Endothelial cell of umbilical vein (primary cell): ENCODE results near the gene NEK7. TPM values are rescaled to one million over a fixed set of nuclear protein-coding genes. Genes with fewer than 3 reads are reported as not detected.

Experiments
- BruUV-seq: library from RNA; stranded (reverse); fragments of 400-500 nt; replicated peaks from 2 replicates; lab custom pipeline; 2021; lab: Mats Ljungman, UMichigan
- CTCF ChIA-PET: fragments of 300-600, 350-600 bp; sonication (Branson Sonifier 250); formaldehyde crosslinking; loops from one replicate; lab custom pipeline; 2021; ENCODE audit warnings: antibody characterized with exemption, inconsistent platforms; lab: Charles Lee
- POLR2A ChIA-PET: fragments of 300-600, 350-600 bp; sonication (Branson Sonifier 250); formaldehyde crosslinking; loops from one replicate; lab custom pipeline; 2021; ENCODE audit warnings: antibody characterized with exemption, inconsistent platforms; lab: Charles Lee
- DNase-seq: peaks from one replicate; pipeline ENCODE4 v3.0.0-alpha.2; 2011; ENCODE audit warnings: low read depth, low spot score
- FAIRE-seq: peaks from 2 replicates; lab custom pipeline; 2011; peaks lifted over from hg19 to GRCh38; lab: Jason Lieb, UNC
- H2AFZ ChIP-seq: 2 replicates; pipeline ENCODE4 v1.6.0; 2012; ENCODE audit warnings: low read depth, low read length, control low read depth, inconsistent platforms
- H3K27ac ChIP-seq: 2 replicates; pipeline ENCODE4 v1.5.1; 2011; ENCODE audit warnings: low read depth, mild to moderate bottlenecking, control low read depth, low read length, moderate library complexity; ENCODE audit not compliant: insufficient read depth
- H3K27me3 ChIP-seq, 2 experiments: 2 replicates each; pipeline versions ENCODE4 v1.6.0 to v1.6.1; 2011; ENCODE audit warnings: low read length in 2 of 2, mixed read lengths in 1 of 2; ENCODE audit not compliant: control insufficient read depth in 2 of 2, insufficient read depth in 2 of 2
- H3K36me3 ChIP-seq, 2 experiments: 2 replicates in 1 of 2; 3 replicates in 1 of 2; pipeline ENCODE4 v1.5.1; 2011; ENCODE audit warnings: low read length in 2 of 2, mild to moderate bottlenecking in 1 of 2, moderate library complexity in 1 of 2; ENCODE audit not compliant: control insufficient read depth in 2 of 2, insufficient read depth in 2 of 2; ENCODE audit errors: extremely low read depth in 1 of 2
- H3K4me1 ChIP-seq: 3 replicates; pipeline ENCODE4 v1.5.1; 2011; ENCODE audit warnings: mild to moderate bottlenecking, low read length; ENCODE audit not compliant: control insufficient read depth, insufficient read depth; ENCODE audit errors: extremely low read depth
- H3K4me2 ChIP-seq: 2 replicates; pipeline ENCODE4 v1.6.1; 2011; ENCODE audit warnings: low read length, control low read depth, mixed read lengths; ENCODE audit not compliant: insufficient read depth
- H3K4me3 ChIP-seq, 3 experiments: fragments of 200-600 bp in 1 of 3; sonication (generic), shearing (Covaris generic) in 1 of 3; replicated peaks in 1 of 3; 2 replicates each; pipeline ENCODE4 v1.5.1; 2011 to 2016; ENCODE audit warnings: control low read depth in 3 of 3, low read length in 3 of 3, mild to moderate bottlenecking in 2 of 3, inconsistent platforms in 1 of 3, low read depth in 1 of 3, moderate library complexity in 1 of 3; ENCODE audit not compliant: insufficient read depth in 1 of 3
- H3K79me2 ChIP-seq: 2 replicates; pipeline ENCODE4 v1.6.0; 2012; ENCODE audit warnings: low read length, inconsistent platforms; ENCODE audit not compliant: control insufficient read depth, insufficient read depth
- H3K9ac ChIP-seq: replicated peaks from 2 replicates; pipeline ENCODE3; 2011; ENCODE audit warnings: low read length, control low read depth; ENCODE audit not compliant: insufficient read depth; ENCODE audit errors: extremely low read depth
- H3K9me1 ChIP-seq: replicated peaks from 3 replicates; pipeline ENCODE4 v1.6.0; 2011; ENCODE audit warnings: mild to moderate bottlenecking, low read length; ENCODE audit not compliant: control insufficient read depth, insufficient read depth; ENCODE audit errors: extremely low read depth
- H3K9me3 ChIP-seq: replicated peaks from 2 replicates; pipeline ENCODE4 v1.5.1; 2012; ENCODE audit warnings: low read length, inconsistent platforms; ENCODE audit not compliant: control insufficient read depth, insufficient read depth
- H4K20me1 ChIP-seq: replicated peaks from 2 replicates; pipeline ENCODE3; 2011; ENCODE audit warnings: mild to moderate bottlenecking, low read length; ENCODE audit not compliant: control insufficient read depth, insufficient read depth; ENCODE audit errors: extremely low read depth
- EZH2 ChIP-seq: IDR thresholded peaks from 2 replicates; pipeline ENCODE4 v1.6.1; 2012; ENCODE audit warnings: borderline replicate concordance, low read depth, mild to moderate bottlenecking, moderate library complexity, low read length, inconsistent platforms; ENCODE audit not compliant: severe bottlenecking
- FOS ChIP-seq: IDR thresholded peaks from 2 replicates; pipeline ENCODE4 v1.6.1; 2011; ENCODE audit warnings: mild to moderate bottlenecking, low read length, moderate library complexity, borderline replicate concordance; ENCODE audit not compliant: insufficient read depth
- GATA2 ChIP-seq: IDR thresholded peaks from 2 replicates; pipeline ENCODE4 v1.7.0; 2011; ENCODE audit warnings: low read depth, mild to moderate bottlenecking, moderate library complexity, mixed read lengths, low read length; ENCODE audit not compliant: insufficient read length, insufficient read depth
- JUN ChIP-seq: IDR thresholded peaks from 2 replicates; pipeline ENCODE4 v1.6.1; 2011; ENCODE audit warnings: borderline replicate concordance, low read depth; ENCODE audit not compliant: insufficient read length, insufficient read depth
- MYC ChIP-seq: IDR thresholded peaks from one replicate; pipeline ENCODE4 v1.6.1; 2011; ENCODE audit warnings: mild to moderate bottlenecking, low read depth, low read length
- POLR2A ChIP-seq: IDR thresholded peaks from 2 replicates; pipeline ENCODE4 v1.6.1; 2012; ENCODE audit warnings: low read depth, mild to moderate bottlenecking, control low read depth, low read length
- POLR2AphosphoS5 ChIP-seq: IDR thresholded peaks from 2 replicates; pipeline ENCODE4 v1.6.1; 2012; ENCODE audit warnings: low read depth, mild to moderate bottlenecking, control low read depth, low read length, moderate library complexity; ENCODE audit not compliant: insufficient read depth
- dilution Hi-C: fragments of 300-500 bp; cut with MboI; formaldehyde crosslinking; loops from one replicate; pipeline ENCODE4 v1.15.0; 2019; ENCODE audit warnings: low sequenced_read_pairs; ENCODE audit not compliant: extremely low pct_ligation_motif_present
- intact Hi-C: fragments of 100-400 bp; cut with micrococcal nuclease; formaldehyde crosslinking; loops from one replicate; pipeline ENCODE4 v1.10.0; 2022
- polyA plus RNA-seq, 4 experiments: library from polyadenylated mRNA; depleted of rRNA in 3 of 4; stranded (reverse) in 3 of 4; unstranded in 1 of 4; fragments of >200 nt; gene quantifications; 2 replicates each; pipeline versions ENCODE4 v1.2.1 to v1.2.3, GENCODE V29; 2011 to 2012; ENCODE audit warnings: missing spikeins in 1 of 4
- total RNA-seq: library from RNA; stranded (reverse); gene quantifications from 2 replicates; pipeline ENCODE4 v1.2.3, GENCODE V29; 2021
- TF ChIP-seq, protein P1 (sequence below), 2 donors: IDR thresholded peaks; 1 replicate in 1 of 2; 2 replicates in 1 of 2; pipeline ENCODE4 v1.5.1; 2011; ENCODE audit warnings: low read length in 2 of 2, mild to moderate bottlenecking in 2 of 2, moderate library complexity in 2 of 2, control low read depth in 1 of 2, inconsistent platforms in 1 of 2, low read depth in 1 of 2; ENCODE audit not compliant: insufficient read depth in 1 of 2; ENCODE audit errors: extremely low read depth in 1 of 2
- TF ChIP-seq, protein P2 (sequence below): IDR thresholded peaks from 2 replicates; pipeline ENCODE4 v1.6.1; 2011; ENCODE audit not compliant: insufficient read depth, insufficient read length

NEK7 gene
- total and polyA plus RNA-seq, 2 donors (not counting 3 experiments of a cell fraction or from before 2014, with no cell fraction given) = 22.6 to 45.7 TPM

DNA sequence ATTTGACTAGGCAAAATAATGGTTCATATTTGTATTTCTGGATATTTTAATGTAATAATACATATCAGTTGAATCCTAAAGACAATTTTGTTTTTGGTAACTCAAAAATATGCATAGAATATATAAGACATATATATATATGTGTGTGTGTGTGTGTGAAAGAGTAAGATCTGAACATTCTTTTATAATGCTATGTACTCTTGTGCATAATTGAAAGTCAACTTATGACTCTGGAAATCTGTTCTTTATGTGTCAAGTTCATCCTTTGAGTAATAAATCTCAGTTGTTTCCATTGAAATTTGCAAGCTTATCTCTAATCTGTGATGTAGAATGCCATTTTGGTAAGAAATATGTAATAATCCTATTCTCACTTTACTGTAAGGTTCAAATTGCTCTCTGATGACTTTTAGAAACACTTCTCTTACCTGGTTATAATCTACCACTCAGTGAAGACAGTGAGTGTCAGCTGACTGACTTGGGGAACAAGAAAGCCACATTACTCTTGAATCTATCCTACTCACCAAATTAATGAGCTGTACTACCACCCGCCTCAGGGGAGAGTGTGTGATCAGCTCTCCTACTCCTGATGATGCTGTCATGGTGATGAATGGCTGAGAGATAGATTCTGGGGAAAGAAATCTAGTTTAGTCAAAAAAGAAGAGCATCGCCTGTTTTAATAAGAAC is 15.0 kb upstream of the NEK7 start:
- H3K9me1 ChIP-seq = no peaks in the 10 kb centered on the region
- no peaks in the 10 kb centered on the region for H3K4me1 ChIP-seq
- H3K9me3 ChIP-seq = no peaks in the 10 kb centered on the region
- no TSS peak for BruUV-seq
- DNase-seq (no peak), FAIRE-seq (no peak)
- CTCF ChIA-PET = no interaction called here
- no peak overlapping the region for H3K27ac ChIP-seq
- POLR2A ChIA-PET = no interaction called here
- H3K27me3 ChIP-seq = no peaks in the 10 kb centered on the region
- H3K9ac ChIP-seq = no peak overlapping the region
- no peak overlapping the region for H2AFZ ChIP-seq
- no peaks in the 10 kb centered on the region for H3K79me2 ChIP-seq
- dilution Hi-C loops = no loop called here
- intact Hi-C loops = no loop called here
- TF ChIP-seq, protein P1, sequence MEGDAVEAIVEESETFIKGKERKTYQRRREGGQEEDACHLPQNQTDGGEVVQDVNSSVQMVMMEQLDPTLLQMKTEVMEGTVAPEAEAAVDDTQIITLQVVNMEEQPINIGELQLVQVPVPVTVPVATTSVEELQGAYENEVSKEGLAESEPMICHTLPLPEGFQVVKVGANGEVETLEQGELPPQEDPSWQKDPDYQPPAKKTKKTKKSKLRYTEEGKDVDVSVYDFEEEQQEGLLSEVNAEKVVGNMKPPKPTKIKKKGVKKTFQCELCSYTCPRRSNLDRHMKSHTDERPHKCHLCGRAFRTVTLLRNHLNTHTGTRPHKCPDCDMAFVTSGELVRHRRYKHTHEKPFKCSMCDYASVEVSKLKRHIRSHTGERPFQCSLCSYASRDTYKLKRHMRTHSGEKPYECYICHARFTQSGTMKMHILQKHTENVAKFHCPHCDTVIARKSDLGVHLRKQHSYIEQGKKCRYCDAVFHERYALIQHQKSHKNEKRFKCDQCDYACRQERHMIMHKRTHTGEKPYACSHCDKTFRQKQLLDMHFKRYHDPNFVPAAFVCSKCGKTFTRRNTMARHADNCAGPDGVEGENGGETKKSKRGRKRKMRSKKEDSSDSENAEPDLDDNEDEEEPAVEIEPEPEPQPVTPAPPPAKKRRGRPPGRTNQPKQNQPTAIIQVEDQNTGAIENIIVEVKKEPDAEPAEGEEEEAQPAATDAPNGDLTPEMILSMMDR (IDR thresholded peaks at IDR 0.05; ENCODE audit: extremely low read depth in 1 of 2, insufficient read depth in 1 of 2, low read depth in 1 of 2, low read length in 2 of 2) = no peak
- TF ChIP-seq POLR2A (no peak), GATA2 (no peak), POLR2AphosphoS5 (no peak), EZH2 (no peak), MYC (no peak), JUN (no peak), FOS (no peak)
- TF ChIP-seq, protein P2, sequence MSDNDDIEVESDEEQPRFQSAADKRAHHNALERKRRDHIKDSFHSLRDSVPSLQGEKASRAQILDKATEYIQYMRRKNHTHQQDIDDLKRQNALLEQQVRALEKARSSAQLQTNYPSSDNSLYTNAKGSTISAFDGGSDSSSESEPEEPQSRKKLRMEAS = no peak
- H4K20me1 ChIP-seq = no peaks in the 10 kb centered on the region
- H3K36me3 ChIP-seq = no peaks in the 10 kb centered on the region
- no peak overlapping the region for H3K4me3 ChIP-seq
- no peak overlapping the region for H3K4me2 ChIP-seq
